K562 (cell line): ENCODE measurements around the gene CEP295NL. TPM values are rescaled to one million over a fixed set of nuclear protein-coding genes. Genes with fewer than 3 reads are reported as not detected.
A peak's percentile ranks its signal among the peaks of the same experiment; 100 is the strongest.

Experiments
- ATAC-seq: fragments of 200-7000 bp; cut with Tn5 transposase; 3 replicates; pipeline ENCODE4 v1.9.1; 2020; ENCODE audit warnings: moderate library complexity
- BruUV-seq: library from RNA; stranded (reverse); fragments of 400-500 nt; replicated peaks from 2 replicates; lab custom pipeline; 2021; lab: Mats Ljungman, UMichigan
- CTCF ChIA-PET: fragments of 300-600 bp; formaldehyde crosslinking; extraction: SDS; loops from one replicate; lab custom pipeline; 2021; ENCODE audit warnings: low intra/inter-chr PET ratio; lab: Yijun Ruan, JAX
- POLR2A ChIA-PET: fragments of 300-600, 350-650 bp; sonication (Branson Sonifier 250); formaldehyde crosslinking; extraction: SDS; loops from one replicate; lab custom pipeline; 2021; ENCODE audit warnings: antibody characterized with exemption, inconsistent platforms; lab: Yijun Ruan, JAX
- DNase-seq, 4 experiments: peaks; one replicate each; pipeline versions ENCODE4 v3.0.0 to v3.0.0-alpha.2; 2011 to 2018; ENCODE audit warnings: low spot score in 3 of 4, mixed read lengths in 3 of 4; ENCODE audit errors: extremely low read depth in 1 of 4
- FAIRE-seq: peaks from 2 replicates; lab custom pipeline; 2011; peaks lifted over from hg19 to GRCh38; lab: Jason Lieb, UNC
- H2AFZ ChIP-seq: 2 replicates; pipeline ENCODE4 v1.6.0; 2011; ENCODE audit warnings: low read depth, low read length, control low read depth, inconsistent platforms
- H3K27ac ChIP-seq: fragments of 200-600 bp; 3 replicates; pipeline ENCODE4 v1.8.0; 2011; ENCODE audit warnings: low read depth, mild to moderate bottlenecking, control low read depth, inconsistent platforms, low read length, moderate library complexity, mixed read lengths; ENCODE audit errors: extremely low read depth
- H3K27me3 ChIP-seq, 2 experiments: fragments of 300-600 bp in 1 of 2; 2 replicates in 1 of 2; 3 replicates in 1 of 2; pipeline versions ENCODE4 v1.6.0 to v1.8.0; 2011; ENCODE audit warnings: inconsistent platforms in 2 of 2, low read length in 2 of 2, mild to moderate bottlenecking in 1 of 2, mixed read lengths in 1 of 2, moderate library complexity in 1 of 2; ENCODE audit not compliant: control insufficient read depth in 2 of 2, insufficient read depth in 2 of 2
- H3K36me3 ChIP-seq: fragments of 300-600 bp; 3 replicates; pipeline ENCODE4 v1.8.0; 2011; ENCODE audit warnings: mild to moderate bottlenecking, low read length, inconsistent platforms; ENCODE audit not compliant: control insufficient read depth, insufficient read depth
- H3K4me1 ChIP-seq, 2 experiments: fragments of 200-600 bp in 1 of 2; replicated peaks in 1 of 2; 2 replicates in 1 of 2; 3 replicates in 1 of 2; pipeline versions ENCODE4 v1.5.1 to v1.8.0; 2011; ENCODE audit warnings: inconsistent platforms in 2 of 2, low read length in 2 of 2, mild to moderate bottlenecking in 1 of 2, mixed read lengths in 1 of 2, moderate library complexity in 1 of 2; ENCODE audit not compliant: control insufficient read depth in 2 of 2, insufficient read depth in 2 of 2
- H3K4me2 ChIP-seq: 2 replicates; pipeline ENCODE4 v1.6.1; 2011; ENCODE audit warnings: low read length, control low read depth, inconsistent platforms, mixed read lengths; ENCODE audit not compliant: insufficient read depth
- H3K4me3 ChIP-seq: fragments of 200-600 bp; sonication (generic), shearing (Covaris generic); 2 replicates; pipeline ENCODE4 v1.5.1; 2016; ENCODE audit warnings: control low read depth, inconsistent platforms
- H3K79me2 ChIP-seq: fragments of 200-600 bp; 3 replicates; pipeline ENCODE4 v1.8.0; 2011; ENCODE audit warnings: low read length, inconsistent platforms; ENCODE audit not compliant: control insufficient read depth, insufficient read depth
- H3K9ac ChIP-seq, 2 experiments: 2 replicates each; pipeline versions ENCODE4 v1.6.0 to v1.6.1; 2011; ENCODE audit warnings: low read depth in 2 of 2, low read length in 2 of 2, control low read depth in 1 of 2, inconsistent platforms in 1 of 2, mild to moderate bottlenecking in 1 of 2, mixed read lengths in 1 of 2; ENCODE audit not compliant: insufficient read depth in 1 of 2
- H3K9me1 ChIP-seq: one replicate; pipeline ENCODE4 v1.6.0; 2011; ENCODE audit warnings: inconsistent platforms, mild to moderate bottlenecking, low read length, moderate library complexity; ENCODE audit not compliant: control insufficient read depth, insufficient read depth
- H3K9me3 ChIP-seq: replicated peaks from 2 replicates; pipeline ENCODE4 v1.5.1; 2011; ENCODE audit warnings: low read depth, low read length, inconsistent platforms; ENCODE audit not compliant: control insufficient read depth, insufficient read depth
- H4K20me1 ChIP-seq: replicated peaks from 2 replicates; pipeline ENCODE4 v1.6.1; 2011; ENCODE audit warnings: low read length, inconsistent platforms, mixed read lengths; ENCODE audit not compliant: control insufficient read depth, insufficient read depth
- DLX4 ChIP-seq: fragments of 250-450 bp; sonication (Bioruptor Pico); IDR thresholded peaks from 2 replicates; pipeline ENCODE4 v1.6.1; 2021; ENCODE audit warnings: mild to moderate bottlenecking
- MTF1 ChIP-seq: fragments of 250-450 bp; sonication (Bioruptor Pico); IDR thresholded peaks from 2 replicates; pipeline ENCODE4 v1.9.0; 2021; ENCODE audit warnings: moderate library complexity, mild to moderate bottlenecking, inconsistent platforms, borderline replicate concordance
- RBM39 ChIP-seq: fragments of 200-400 bp; formaldehyde crosslinking; optimal IDR thresholded peaks from 2 replicates; pipeline ENCODE3; 2018; ENCODE audit warnings: low read depth, low read length
- RFX1 ChIP-seq: fragments of 450-650 bp; IDR thresholded peaks from 2 replicates; pipeline ENCODE4 v1.6.1; 2016; ENCODE audit warnings: mild to moderate bottlenecking, moderate library complexity
- USF1 ChIP-seq: sonication (generic); formaldehyde crosslinking; IDR thresholded peaks from 2 replicates; pipeline ENCODE4 v1.9.0; 2022; ENCODE audit warnings: mild to moderate bottlenecking, missing genetic modification reagents
- USF2 ChIP-seq: sonication (generic); formaldehyde crosslinking; IDR thresholded peaks from 2 replicates; pipeline ENCODE4 v1.5.0; 2020; ENCODE audit warnings: missing genetic modification reagents
- ZNF121 ChIP-seq: sonication (generic); formaldehyde crosslinking; conservative IDR thresholded peaks from 2 replicates; pipeline ENCODE4 v1.8.0; 2022; ENCODE audit warnings: missing genetic modification reagents
- ZNF280B ChIP-seq: fragments of 250-450 bp; sonication (Bioruptor Pico); IDR thresholded peaks from 2 replicates; pipeline ENCODE4 v1.5.1; 2021; ENCODE audit warnings: mild to moderate bottlenecking
- ZNF586 ChIP-seq: fragments of 450-650 bp; formaldehyde crosslinking; conservative IDR thresholded peaks from 2 replicates; pipeline ENCODE4 v1.4.0; 2020; ENCODE audit warnings: mild to moderate bottlenecking, moderate library complexity
- WGBS: fragments of 100-300 bp; shearing (Covaris generic); methylation state at CpG from one replicate; pipeline ENCODE4 v1.1.6; 2016; ENCODE audit warnings: low coverage, mixed read lengths; ENCODE audit not compliant: insufficient coverage; ENCODE audit errors: missing lambda C conversion rate; 5-methylcytosine and 5-hydroxymethylcytosine counted together
- in situ Hi-C: fragments of 300-500 bp; cut with MboI; formaldehyde crosslinking; loops from 4 replicates; pipeline ENCODE4 v1.15.0; 2018; ENCODE audit warnings: inconsistent platforms, mixed read lengths
- intact Hi-C: fragments of 100-400 bp; cut with micrococcal nuclease; formaldehyde crosslinking; loops from 2 replicates; pipeline ENCODE4 v1.14.2; 2022
- polyA plus RNA-seq, 8 experiments: library from polyadenylated mRNA; depleted of rRNA in 4 of 8; stranded (reverse) in 5 of 8; unstranded in 3 of 8; fragments of >200 nt; fragmentation: Nextera tagmentation in 2 of 8; fragmentation: Illumina TruSeq in 1 of 8; extraction: Ambion mirVana in 2 of 8; extraction: Trizol in 1 of 8; gene quantifications; 2 replicates each; pipeline versions ENCODE4 v1.2.1 to v1.2.3, GENCODE V29; 2011 to 2014; ENCODE audit warnings: inconsistent platforms in 1 of 8, missing spikeins in 1 of 8
- total RNA-seq, 7 experiments: library from RNA; depleted of rRNA in 6 of 7; stranded (reverse); fragments of >200 nt in 6 of 7; fragmentation: Illumina TruSeq in 2 of 7; extraction: Trizol in 2 of 7; gene quantifications; 2 replicates each; pipeline versions ENCODE4 v1.2.1 to v1.2.3, GENCODE V29; 2011 to 2021; ENCODE audit warnings: low replicate concordance in 1 of 7

Gene CEP295NL
- total and polyA plus RNA-seq, 9 of the 15 experiments (the other 6 are each of a cell fraction or from before 2014, with no cell fraction given) = not detected

- H3K9me3 ChIP-seq = no peaks in the 10 kb centered on the region
These were observed 41.0 kb upstream of the CEP295NL start for GRCh38 chr17:78944026-78944425.

GRCh38 chr17:78940708-78941107 lies 37.7 kb upstream of the CEP295NL start:
- Histone ChIP-seq H3K79me2 (no peaks in the 10 kb centered on the region), H3K9ac (no peak overlapping the region), H3K36me3 (no peaks in the 10 kb centered on the region), H4K20me1 (peaks cover 4% of the 10 kb centered on the region; the same call in 1 of the 2 replicates), H3K9me1 (no peaks in the 10 kb centered on the region), H3K27me3 (peaks cover 23 to 63% of the 10 kb centered on the region in 2 experiments), H3K4me1 (peaks cover 3 to 6% of the 10 kb centered on the region in 2 experiments; a peak in 3 of 5 replicates)
- BruUV-seq = no TSS peak
- POLR2A ChIA-PET = no interaction called here
- CTCF ChIA-PET = no interaction called here
- TF ChIP-seq RBM39 (no peak), USF2 (peak; percentile 67), DLX4 (CRISPR knock-in tag) (no peak), USF1 (peak; percentile 79), RFX1 (peak; percentile 15; the same call in 1 of the 2 replicates), ZNF280B (CRISPR knock-in tag) (no peak)
- TF ChIP-seq, all 486 proteins: peak for 3
- no peak for DNase-seq
- Histone ChIP-seq H3K4me3 (no peak overlapping the region), H2AFZ (no peak overlapping the region), H3K27ac (no peak overlapping the region), H3K9me3 (no peaks in the 10 kb centered on the region), H3K4me2 (no peak overlapping the region)
- 2% methylated on average over 6 of the region's 6 CpGs for WGBS
- intact Hi-C loops = no loop called here
- ATAC-seq = no peak
- FAIRE-seq = no peak
- in situ Hi-C loops = no loop called here

More at GRCh38 chr17:78944026-78944425, 41.0 kb upstream of the CEP295NL start:
- FAIRE-seq (no peak), DNase-seq (no peak), ATAC-seq (no peak)
- no peaks in the 10 kb centered on the region for H3K79me2 ChIP-seq
- no peak overlapping the region for H3K4me3 ChIP-seq
- POLR2A ChIA-PET = no interaction called here
- H3K4me1 ChIP-seq = 0 out of 5 replicates have a peak, but pooled peaks cover 0 to 3% of the 10 kb centered on the region in 2 experiments
- no peak overlapping the region for H3K9ac ChIP-seq
- H4K20me1 ChIP-seq = no peaks in the 10 kb centered on the region; the same call in 1 of the 2 replicates
- CTCF ChIA-PET = no interaction called here
- no peak for TF ChIP-seq ZNF586
- TF ChIP-seq MTF1 (CRISPR knock-in tag) = no peak
- TF ChIP-seq ZNF121 (CRISPR knock-in tag) = peak; percentile 50; the same call in 1 of the 2 replicates
- in situ Hi-C loops (no loop called here), intact Hi-C loops (no loop called here)
- peaks cover 26 to 62% of the 10 kb centered on the region in 2 experiments for H3K27me3 ChIP-seq
- WGBS = 0% methylated on average over 7 of the region's 7 CpGs
- no peaks in the 10 kb centered on the region for H3K9me1 ChIP-seq
- H3K4me2 ChIP-seq = no peak overlapping the region
- no peak overlapping the region for H3K27ac ChIP-seq
- H2AFZ ChIP-seq = no peak overlapping the region
- no peaks in the 10 kb centered on the region for H3K36me3 ChIP-seq
- no TSS peak for BruUV-seq
